GM06990 (cell line): ENCODE data around the gene RASA3.

Source experiments
- DNase-seq: peaks from one replicate; pipeline ENCODE4 v3.0.0-alpha.2; 2011; ENCODE audit not compliant: insufficient read length; ENCODE audit errors: extremely low read depth
- H3K27me3 ChIP-seq: replicated peaks from 2 replicates; pipeline ENCODE4 v1.6.0; 2011; ENCODE audit warnings: low read length; ENCODE audit not compliant: control insufficient read depth, insufficient read depth
- H3K36me3 ChIP-seq: 2 replicates; pipeline ENCODE4 v1.5.1; 2011; ENCODE audit warnings: low read length; ENCODE audit not compliant: control insufficient read depth, insufficient read depth
- H3K4me3 ChIP-seq: replicated peaks from 2 replicates; pipeline ENCODE4 v1.5.1; 2011; ENCODE audit warnings: low read depth, mild to moderate bottlenecking, control low read depth, low read length
- CTCF ChIP-seq: IDR thresholded peaks from 2 replicates; pipeline ENCODE4 v1.5.1; 2011; ENCODE audit warnings: low read length, control low read depth, mild to moderate bottlenecking, inconsistent platforms; ENCODE audit not compliant: insufficient read depth, poor library complexity, severe bottlenecking

Gene RASA3

DNA sequence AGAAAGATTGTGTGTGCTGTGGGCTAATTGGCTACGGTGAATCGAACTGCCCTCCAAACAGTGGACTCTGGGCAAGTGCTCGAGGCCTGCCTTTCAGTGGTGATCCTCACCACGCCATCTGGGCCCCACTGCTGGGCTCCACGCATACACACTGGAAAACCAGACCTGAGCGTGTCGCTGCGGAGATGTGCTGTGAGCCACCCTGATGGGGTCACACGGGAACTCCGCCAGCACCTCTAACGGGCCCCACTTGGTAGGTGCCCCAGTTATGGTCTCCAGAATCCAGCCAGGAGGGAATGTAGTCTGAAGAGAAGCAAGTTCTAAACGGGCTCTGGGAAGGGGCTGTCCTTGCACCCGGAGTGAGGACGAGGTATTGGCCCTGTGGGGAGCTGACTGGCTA lies 197.8 kb downstream of the RASA3 start:
- no peaks in the 10 kb centered on the region; the same call in none of the 2 replicates for H3K27me3 ChIP-seq
- no peak for TF ChIP-seq CTCF
- no peaks in the 10 kb centered on the region for H3K36me3 ChIP-seq
- no peak overlapping the region for H3K4me3 ChIP-seq
- no peak for DNase-seq

DNA sequence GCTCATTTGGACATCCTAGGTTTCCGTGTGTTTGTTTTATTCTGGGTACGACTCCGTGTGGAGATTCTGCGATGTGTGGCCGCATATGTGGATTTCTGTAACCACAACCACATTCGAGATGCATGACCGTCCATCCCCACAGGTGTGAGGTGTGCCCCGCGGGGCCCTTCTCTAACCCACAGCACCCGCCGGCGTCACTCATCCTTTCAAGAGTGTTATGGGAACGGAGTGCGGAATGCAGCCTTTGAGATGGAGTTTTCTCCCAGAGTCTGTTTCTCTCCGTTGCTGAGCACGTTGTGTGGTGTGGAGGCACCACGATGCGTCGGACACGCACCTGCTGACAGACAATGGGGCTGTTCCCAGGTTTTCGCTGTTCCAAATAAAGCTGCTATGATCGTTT lies 198.5 kb downstream of the RASA3 start:
- Histone ChIP-seq H3K36me3 (no peaks in the 10 kb centered on the region), H3K27me3 (no peaks in the 10 kb centered on the region; the same call in none of the 2 replicates), H3K4me3 (no peak overlapping the region)
- DNase-seq, result no peak
- no peak for TF ChIP-seq CTCF

- no peak for DNase-seq
- H3K27me3 ChIP-seq, result no peaks in the 10 kb centered on the region; the same call in none of the 2 replicates
- no peaks in the 10 kb centered on the region for H3K36me3 ChIP-seq
- TF ChIP-seq CTCF, result no peak
- no peak overlapping the region for H3K4me3 ChIP-seq
These were observed 200.5 kb downstream of the RASA3 start for GRCh38 chr13:113931841-113932459.

- DNase-seq, result peak; percentile 46
These were observed 201.5 kb downstream of the RASA3 start for GRCh38 chr13:113930671-113931637.

More at GRCh38 chr13:113930671-113931637, 201.5 kb downstream of the RASA3 start:
- no peak overlapping the region for H3K4me3 ChIP-seq
- H3K27me3 ChIP-seq, result no peaks in the 10 kb centered on the region; the same call in none of the 2 replicates
- no peaks in the 10 kb centered on the region for H3K36me3 ChIP-seq
- TF ChIP-seq CTCF, result no peak
